Ovary (tissue), 3 donors: Measurements from ENCODE around the gene PAF1.

Experiments used
- CTCF ChIP-seq, 3 donors: fragments of 450-650 bp in 2 of 3; fragments of 200-600 bp in 1 of 3; IDR thresholded peaks; one replicate each; pipeline versions ENCODE4 v1.5.1 to v1.8.0; 2016 to 2022; ENCODE audit warnings: antibody characterized with exemption in 3 of 3, mild to moderate bottlenecking in 1 of 3
- EP300 ChIP-seq: sonication (generic); formaldehyde crosslinking; IDR thresholded peaks from one replicate; pipeline ENCODE4 v1.6.1; 2017; ENCODE audit warnings: antibody characterized with exemption
- POLR2A ChIP-seq: fragments of 450-650 bp; IDR thresholded peaks from one replicate; pipeline ENCODE4 v1.6.1; 2017; ENCODE audit warnings: antibody characterized with exemption, mild to moderate bottlenecking, moderate library complexity
- donor health status: DM: no; HTN: no; CAD: no.

GRCh38 chr19:39397360-39398296 lies 6.7 kb upstream of the PAF1 start:
- TF ChIP-seq CTCF (IDR thresholded peaks at IDR 0.05) (peak; percentile 92 to 96 (median 96)), POLR2A (peak; percentile 28), EP300 (no peak)
